Stimulated activated naive B cell treated with anti-CD40 and anti-IgM and Interleukin-4, amounts not matched to agents 10 μg/mL and 1 μg/mL and 100 μg/mL, for 72 hours (primary cell): ENCODE results near the gene PAX9.

ENCODE experiments used
- ATAC-seq, 2 donors: fragments of 150-1000 bp; cut with Tn5 transposase; replicated peaks; 2 replicates each; pipeline ENCODE4 v1.10.0; 2021; ENCODE audit warnings: moderate library complexity in 1 of 2
- DNase-seq: peaks from one replicate; pipeline ENCODE4 v3.0.0; 2021
- H3K27ac Mint-ChIP-seq: one replicate; pipeline ENCODE4 v1.8.0; 2022; ENCODE audit warnings: mild to moderate bottlenecking, mixed read lengths
- H3K27me3 Mint-ChIP-seq, 2 donors: one replicate each; pipeline ENCODE4 v1.8.0; 2022; ENCODE audit warnings: mixed read lengths in 2 of 2
- H3K36me3 Mint-ChIP-seq, 2 donors: one replicate each; pipeline ENCODE4 v1.8.0; 2022; ENCODE audit warnings: mixed read lengths in 2 of 2, mild to moderate bottlenecking in 1 of 2
- H3K4me1 Mint-ChIP-seq, 2 donors: one replicate each; pipeline ENCODE4 v1.8.0; 2022; ENCODE audit warnings: mixed read lengths in 2 of 2, mild to moderate bottlenecking in 1 of 2
- H3K4me3 Mint-ChIP-seq, 2 donors: one replicate each; pipeline ENCODE4 v1.8.0; 2022; ENCODE audit warnings: mild to moderate bottlenecking in 2 of 2, mixed read lengths in 2 of 2, moderate library complexity in 1 of 2
- H3K9me3 Mint-ChIP-seq, 2 donors: one replicate each; pipeline ENCODE4 v1.8.0; 2022; ENCODE audit warnings: mixed read lengths in 2 of 2, mild to moderate bottlenecking in 1 of 2

PAX9 gene

GRCh38 chr14:36661506-36662257 lies at the start of gene PAX9:
TSS of gene PAX9 (plus strand) at chr14:36661860. CDS start at chr14:36662090, 230 bp downstream.
- ATAC-seq (peak; percentile 51 to 82), DNase-seq (no peak)
- Mint-ChIP-seq H3K36me3 (peaks cover 10 to 24% of the 10 kb centered on the region in 2 donors), H3K27ac (peak within 1 kb of the TSS; percentile 88), H3K4me3 (peak within 1 kb of the TSS; percentile 50 to 68), H3K9me3 (peaks cover 3 to 6% of the 10 kb centered on the region in 2 donors), H3K27me3 (peaks cover 85 to 98% of the 10 kb centered on the region in 2 donors), H3K4me1 (peaks cover 22 to 41% of the 10 kb centered on the region in 2 donors)

- Mint-ChIP-seq H3K9me3 (peaks cover 4 to 12% of the 10 kb centered on the region in 2 donors), H3K4me1 (no peaks in the 10 kb centered on the region), H3K27me3 (no peaks in the 10 kb centered on the region), H3K27ac (no peak overlapping the region), H3K4me3 (no peak overlapping the region), H3K36me3 (no peaks in the 10 kb centered on the region)
- ATAC-seq (no peak), DNase-seq (no peak)
Measured at GRCh38 chr14:36617824-36618223, 43.8 kb upstream of the PAX9 start.

- DNase-seq = no peak
Measured at GRCh38 chr14:36618641-36619040, 43.0 kb upstream of the PAX9 start.

GRCh38 chr14:36619131-36619530 lies 42.5 kb upstream of the PAX9 start:
- Mint-ChIP-seq H3K9me3 (peaks cover 10 to 15% of the 10 kb centered on the region in 2 donors), H3K27me3 (no peaks in the 10 kb centered on the region), H3K36me3 (no peaks in the 10 kb centered on the region), H3K4me3 (no peak overlapping the region), H3K4me1 (no peaks in the 10 kb centered on the region), H3K27ac (no peak overlapping the region)
- ATAC-seq (no peak), DNase-seq (no peak)

More at GRCh38 chr14:36618641-36619040, 43.0 kb upstream of the PAX9 start:
- ATAC-seq = no peak
- no peak overlapping the region for H3K27ac Mint-ChIP-seq
- H3K4me3 Mint-ChIP-seq = no peak overlapping the region
- no peaks in the 10 kb centered on the region for H3K4me1 Mint-ChIP-seq
- H3K9me3 Mint-ChIP-seq = peaks cover 10 to 15% of the 10 kb centered on the region in 2 donors
- no peaks in the 10 kb centered on the region for H3K36me3 Mint-ChIP-seq
- no peaks in the 10 kb centered on the region for H3K27me3 Mint-ChIP-seq

- ATAC-seq (no peak), DNase-seq (no peak)
- Mint-ChIP-seq H3K27me3 (no peaks in the 10 kb centered on the region), H3K4me3 (no peak overlapping the region), H3K9me3 (peaks cover 10 to 13% of the 10 kb centered on the region in 2 donors), H3K36me3 (no peaks in the 10 kb centered on the region), H3K27ac (no peak overlapping the region), H3K4me1 (no peaks in the 10 kb centered on the region)
Measured at GRCh38 chr14:36619853-36620252, 41.8 kb upstream of the PAX9 start.

GRCh38 chr14:36625014-36625413 lies 36.6 kb upstream of the PAX9 start:
- H3K27me3 Mint-ChIP-seq = peaks cover 12 to 13% of the 10 kb centered on the region in 2 donors
- no peaks in the 10 kb centered on the region for H3K36me3 Mint-ChIP-seq
- H3K9me3 Mint-ChIP-seq = peaks cover 6 to 12% of the 10 kb centered on the region in 2 donors
- no peak overlapping the region for H3K4me3 Mint-ChIP-seq
- no peaks in the 10 kb centered on the region for H3K4me1 Mint-ChIP-seq
- H3K27ac Mint-ChIP-seq = no peak overlapping the region
- DNase-seq = no peak
- ATAC-seq = no peak

GRCh38 chr14:36625436-36625835 lies 36.2 kb upstream of the PAX9 start:
- H3K4me1 Mint-ChIP-seq = no peaks in the 10 kb centered on the region
- no peak overlapping the region for H3K4me3 Mint-ChIP-seq
- peaks cover 6 to 11% of the 10 kb centered on the region in 2 donors for H3K9me3 Mint-ChIP-seq
- no peak for ATAC-seq
- H3K27ac Mint-ChIP-seq = no peak overlapping the region
- no peaks in the 10 kb centered on the region for H3K36me3 Mint-ChIP-seq
- H3K27me3 Mint-ChIP-seq = peaks cover 12 to 15% of the 10 kb centered on the region in 2 donors
- DNase-seq = no peak

- no peak for ATAC-seq
- no peak overlapping the region for H3K4me3 Mint-ChIP-seq
Measured at GRCh38 chr14:36626151-36626550, 35.5 kb upstream of the PAX9 start.

GRCh38 chr14:36627981-36628380 lies 33.7 kb upstream of the PAX9 start:
- no peak for DNase-seq
- Mint-ChIP-seq H3K9me3 (peaks cover 3 to 5% of the 10 kb centered on the region in 2 donors), H3K36me3 (no peaks in the 10 kb centered on the region), H3K4me1 (no peaks in the 10 kb centered on the region), H3K27ac (no peak overlapping the region), H3K4me3 (no peak overlapping the region), H3K27me3 (peaks cover 12 to 18% of the 10 kb centered on the region in 2 donors)
- ATAC-seq = no peak

More at GRCh38 chr14:36626151-36626550, 35.5 kb upstream of the PAX9 start:
- Mint-ChIP-seq H3K27ac (no peak overlapping the region), H3K4me1 (no peaks in the 10 kb centered on the region), H3K27me3 (peaks cover 12 to 18% of the 10 kb centered on the region in 2 donors), H3K36me3 (no peaks in the 10 kb centered on the region), H3K9me3 (peaks cover 6 to 7% of the 10 kb centered on the region in 2 donors)
- DNase-seq = no peak

GRCh38 chr14:36633580-36633979 lies 28.1 kb upstream of the PAX9 start:
- DNase-seq = no peak
- peaks cover 3 to 5% of the 10 kb centered on the region in 2 donors for H3K9me3 Mint-ChIP-seq
- H3K4me1 Mint-ChIP-seq = no peaks in the 10 kb centered on the region
- peaks cover 5 to 7% of the 10 kb centered on the region in 2 donors for H3K27me3 Mint-ChIP-seq
- no peak overlapping the region for H3K4me3 Mint-ChIP-seq
- no peak for ATAC-seq
- H3K36me3 Mint-ChIP-seq = no peaks in the 10 kb centered on the region
- no peak overlapping the region for H3K27ac Mint-ChIP-seq

- DNase-seq = no peak
- Mint-ChIP-seq H3K27me3 (peaks cover 37 to 54% of the 10 kb centered on the region in 2 donors), H3K27ac (peak overlapping the region; percentile 85), H3K36me3 (peaks cover 0 to 4% of the 10 kb centered on the region in 2 donors), H3K4me1 (peaks cover 4 to 5% of the 10 kb centered on the region in 2 donors), H3K4me3 (peak overlapping the region in 1 of 2 donors; percentile 32), H3K9me3 (peaks cover 0 to 2% of the 10 kb centered on the region in 2 donors)
- ATAC-seq = no peak
Measured at GRCh38 chr14:36646664-36647416, 14.8 kb upstream of the PAX9 start.

GRCh38 chr14:36647417-36647823 lies 14.2 kb upstream of the PAX9 start:
- Mint-ChIP-seq H3K9me3 (peaks cover 0 to 2% of the 10 kb centered on the region in 2 donors), H3K4me3 (no peak overlapping the region), H3K27me3 (peaks cover 37 to 56% of the 10 kb centered on the region in 2 donors), H3K4me1 (peaks cover 4 to 5% of the 10 kb centered on the region in 2 donors), H3K36me3 (peaks cover 0 to 4% of the 10 kb centered on the region in 2 donors), H3K27ac (peak overlapping the region; percentile 81)
- ATAC-seq (no peak), DNase-seq (no peak)

GRCh38 chr14:36647824-36648753 lies 13.6 kb upstream of the PAX9 start:
- peak overlapping the region; percentile 90 for H3K27ac Mint-ChIP-seq
- peaks cover 0 to 4% of the 10 kb centered on the region in 2 donors for H3K36me3 Mint-ChIP-seq
- peaks cover 0 to 2% of the 10 kb centered on the region in 2 donors for H3K9me3 Mint-ChIP-seq
- DNase-seq (no peak), ATAC-seq (no peak)
- H3K4me1 Mint-ChIP-seq = peaks cover 4 to 5% of the 10 kb centered on the region in 2 donors
- peaks cover 38 to 62% of the 10 kb centered on the region in 2 donors for H3K27me3 Mint-ChIP-seq
- H3K4me3 Mint-ChIP-seq = peak overlapping the region in 1 of 2 donors; percentile 34
